HEK293 (cell line): Measurements from ENCODE around the gene DEK.

ENCODE experiments used
- TCF7L2 ChIP-seq: IDR thresholded peaks from 2 replicates; pipeline ENCODE4 v1.6.1; 2011; ENCODE audit warnings: low read depth, mild to moderate bottlenecking, inconsistent platforms, low read length, moderate library complexity, borderline replicate concordance
- YY1 ChIP-seq: fragments of 450-650 bp; formaldehyde crosslinking; IDR thresholded peaks from 2 replicates; pipeline ENCODE4 v1.5.1; 2018; ENCODE audit warnings: missing biosample characterization, missing genetic modification characterization
- ZNF133 ChIP-seq: fragments of 450-650 bp; formaldehyde crosslinking; IDR thresholded peaks from 2 replicates; pipeline ENCODE4 v1.5.1; 2016; ENCODE audit warnings: missing biosample characterization, missing genetic modification characterization
- ZNF184 ChIP-seq: fragments of 450-650 bp; IDR thresholded peaks from 2 replicates; pipeline ENCODE4 v1.5.1; 2018; ENCODE audit warnings: missing biosample characterization, mild to moderate bottlenecking, missing genetic modification characterization
- ZNF335 ChIP-seq: fragments of 450-650 bp; formaldehyde crosslinking; conservative IDR thresholded peaks from 2 replicates; pipeline ENCODE4 v1.5.1; 2016; ENCODE audit warnings: missing biosample characterization, missing genetic modification characterization
- TF ChIP-seq, protein P1 (sequence below): fragments of 450-650 bp; formaldehyde crosslinking; IDR thresholded peaks from 2 replicates; pipeline ENCODE4 v1.5.1; 2017; ENCODE audit warnings: missing biosample characterization, missing genetic modification characterization
- TF ChIP-seq, protein P2 (sequence below): fragments of 450-650 bp; formaldehyde crosslinking; IDR thresholded peaks from 2 replicates; pipeline ENCODE4 v1.5.1; 2016; ENCODE audit warnings: missing biosample characterization, missing genetic modification characterization
- TF ChIP-seq, protein P3 (sequence below): fragments of 450-650 bp; formaldehyde crosslinking; conservative IDR thresholded peaks from 2 replicates; pipeline ENCODE4 v1.5.1; 2016; ENCODE audit warnings: low read depth, missing biosample characterization, missing genetic modification characterization
- TF ChIP-seq, protein P4 (sequence below): fragments of 450-650 bp; formaldehyde crosslinking; IDR thresholded peaks from 2 replicates; pipeline ENCODE4 v1.5.1; 2016; ENCODE audit warnings: missing biosample characterization, missing genetic modification characterization
- TF ChIP-seq, protein P5 (sequence below): fragments of 450-650 bp; formaldehyde crosslinking; IDR thresholded peaks from 2 replicates; pipeline ENCODE4 v1.5.1; 2016; ENCODE audit warnings: missing biosample characterization, missing genetic modification characterization
- TF ChIP-seq, protein P6 (sequence below): fragments of 450-650 bp; formaldehyde crosslinking; IDR thresholded peaks from 2 replicates; pipeline ENCODE4 v1.5.0; 2017; ENCODE audit warnings: missing biosample characterization, missing genetic modification characterization, borderline replicate concordance

DNA sequence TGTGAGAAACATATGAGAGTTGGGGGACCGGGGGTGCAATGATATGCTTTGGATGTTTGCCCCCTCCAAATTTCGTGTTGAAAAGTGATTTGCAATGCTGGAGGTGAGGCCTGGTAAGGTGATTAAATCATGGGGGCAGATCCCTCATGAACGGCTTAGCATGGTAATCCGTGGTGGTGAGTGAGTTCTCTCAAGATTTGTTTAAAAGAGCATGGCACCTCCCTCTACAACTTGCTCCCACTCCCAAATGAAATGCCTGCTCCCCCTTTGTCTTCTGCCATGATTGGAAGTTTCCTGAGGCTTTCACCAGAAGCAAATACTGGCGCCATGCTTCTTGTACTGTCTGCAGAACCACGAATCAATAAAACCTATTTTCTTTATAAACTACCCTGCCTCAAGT lies 2.5 kb downstream of the DEK start:
- TF ChIP-seq, protein P1, sequence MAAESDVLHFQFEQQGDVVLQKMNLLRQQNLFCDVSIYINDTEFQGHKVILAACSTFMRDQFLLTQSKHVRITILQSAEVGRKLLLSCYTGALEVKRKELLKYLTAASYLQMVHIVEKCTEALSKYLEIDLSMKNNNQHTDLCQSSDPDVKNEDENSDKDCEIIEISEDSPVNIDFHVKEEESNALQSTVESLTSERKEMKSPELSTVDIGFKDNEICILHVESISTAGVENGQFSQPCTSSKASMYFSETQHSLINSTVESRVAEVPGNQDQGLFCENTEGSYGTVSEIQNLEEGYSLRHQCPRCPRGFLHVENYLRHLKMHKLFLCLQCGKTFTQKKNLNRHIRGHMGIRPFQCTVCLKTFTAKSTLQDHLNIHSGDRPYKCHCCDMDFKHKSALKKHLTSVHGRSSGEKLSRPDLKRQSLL, result no peak
- TF ChIP-seq ZNF133 (tag by site-specific recombination) (no peak), YY1 (tag by site-specific recombination) (no peak), TCF7L2 (no peak), ZNF184 (tag by site-specific recombination) (no peak), ZNF335 (tag by site-specific recombination) (no peak)
- TF ChIP-seq, protein P2, sequence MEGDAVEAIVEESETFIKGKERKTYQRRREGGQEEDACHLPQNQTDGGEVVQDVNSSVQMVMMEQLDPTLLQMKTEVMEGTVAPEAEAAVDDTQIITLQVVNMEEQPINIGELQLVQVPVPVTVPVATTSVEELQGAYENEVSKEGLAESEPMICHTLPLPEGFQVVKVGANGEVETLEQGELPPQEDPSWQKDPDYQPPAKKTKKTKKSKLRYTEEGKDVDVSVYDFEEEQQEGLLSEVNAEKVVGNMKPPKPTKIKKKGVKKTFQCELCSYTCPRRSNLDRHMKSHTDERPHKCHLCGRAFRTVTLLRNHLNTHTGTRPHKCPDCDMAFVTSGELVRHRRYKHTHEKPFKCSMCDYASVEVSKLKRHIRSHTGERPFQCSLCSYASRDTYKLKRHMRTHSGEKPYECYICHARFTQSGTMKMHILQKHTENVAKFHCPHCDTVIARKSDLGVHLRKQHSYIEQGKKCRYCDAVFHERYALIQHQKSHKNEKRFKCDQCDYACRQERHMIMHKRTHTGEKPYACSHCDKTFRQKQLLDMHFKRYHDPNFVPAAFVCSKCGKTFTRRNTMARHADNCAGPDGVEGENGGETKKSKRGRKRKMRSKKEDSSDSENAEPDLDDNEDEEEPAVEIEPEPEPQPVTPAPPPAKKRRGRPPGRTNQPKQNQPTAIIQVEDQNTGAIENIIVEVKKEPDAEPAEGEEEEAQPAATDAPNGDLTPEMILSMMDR (tag by site-specific recombination), result no peak
- TF ChIP-seq, protein P3, sequence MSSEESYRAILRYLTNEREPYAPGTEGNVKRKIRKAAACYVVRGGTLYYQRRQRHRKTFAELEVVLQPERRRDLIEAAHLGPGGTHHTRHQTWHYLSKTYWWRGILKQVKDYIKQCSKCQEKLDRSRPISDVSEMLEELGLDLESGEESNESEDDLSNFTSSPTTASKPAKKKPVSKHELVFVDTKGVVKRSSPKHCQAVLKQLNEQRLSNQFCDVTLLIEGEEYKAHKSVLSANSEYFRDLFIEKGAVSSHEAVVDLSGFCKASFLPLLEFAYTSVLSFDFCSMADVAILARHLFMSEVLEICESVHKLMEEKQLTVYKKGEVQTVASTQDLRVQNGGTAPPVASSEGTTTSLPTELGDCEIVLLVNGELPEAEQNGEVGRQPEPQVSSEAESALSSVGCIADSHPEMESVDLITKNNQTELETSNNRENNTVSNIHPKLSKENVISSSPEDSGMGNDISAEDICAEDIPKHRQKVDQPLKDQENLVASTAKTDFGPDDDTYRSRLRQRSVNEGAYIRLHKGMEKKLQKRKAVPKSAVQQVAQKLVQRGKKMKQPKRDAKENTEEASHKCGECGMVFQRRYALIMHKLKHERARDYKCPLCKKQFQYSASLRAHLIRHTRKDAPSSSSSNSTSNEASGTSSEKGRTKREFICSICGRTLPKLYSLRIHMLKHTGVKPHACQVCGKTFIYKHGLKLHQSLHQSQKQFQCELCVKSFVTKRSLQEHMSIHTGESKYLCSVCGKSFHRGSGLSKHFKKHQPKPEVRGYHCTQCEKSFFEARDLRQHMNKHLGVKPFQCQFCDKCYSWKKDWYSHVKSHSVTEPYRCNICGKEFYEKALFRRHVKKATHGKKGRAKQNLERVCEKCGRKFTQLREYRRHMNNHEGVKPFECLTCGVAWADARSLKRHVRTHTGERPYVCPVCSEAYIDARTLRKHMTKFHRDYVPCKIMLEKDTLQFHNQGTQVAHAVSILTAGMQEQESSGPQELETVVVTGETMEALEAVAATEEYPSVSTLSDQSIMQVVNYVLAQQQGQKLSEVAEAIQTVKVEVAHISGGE (tag by site-specific recombination), result no peak
- TF ChIP-seq, protein P4, sequence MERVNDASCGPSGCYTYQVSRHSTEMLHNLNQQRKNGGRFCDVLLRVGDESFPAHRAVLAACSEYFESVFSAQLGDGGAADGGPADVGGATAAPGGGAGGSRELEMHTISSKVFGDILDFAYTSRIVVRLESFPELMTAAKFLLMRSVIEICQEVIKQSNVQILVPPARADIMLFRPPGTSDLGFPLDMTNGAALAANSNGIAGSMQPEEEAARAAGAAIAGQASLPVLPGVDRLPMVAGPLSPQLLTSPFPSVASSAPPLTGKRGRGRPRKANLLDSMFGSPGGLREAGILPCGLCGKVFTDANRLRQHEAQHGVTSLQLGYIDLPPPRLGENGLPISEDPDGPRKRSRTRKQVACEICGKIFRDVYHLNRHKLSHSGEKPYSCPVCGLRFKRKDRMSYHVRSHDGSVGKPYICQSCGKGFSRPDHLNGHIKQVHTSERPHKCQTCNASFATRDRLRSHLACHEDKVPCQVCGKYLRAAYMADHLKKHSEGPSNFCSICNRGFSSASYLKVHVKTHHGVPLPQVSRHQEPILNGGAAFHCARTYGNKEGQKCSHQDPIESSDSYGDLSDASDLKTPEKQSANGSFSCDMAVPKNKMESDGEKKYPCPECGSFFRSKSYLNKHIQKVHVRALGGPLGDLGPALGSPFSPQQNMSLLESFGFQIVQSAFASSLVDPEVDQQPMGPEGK (tag by site-specific recombination), result no peak
- TF ChIP-seq, protein P5, sequence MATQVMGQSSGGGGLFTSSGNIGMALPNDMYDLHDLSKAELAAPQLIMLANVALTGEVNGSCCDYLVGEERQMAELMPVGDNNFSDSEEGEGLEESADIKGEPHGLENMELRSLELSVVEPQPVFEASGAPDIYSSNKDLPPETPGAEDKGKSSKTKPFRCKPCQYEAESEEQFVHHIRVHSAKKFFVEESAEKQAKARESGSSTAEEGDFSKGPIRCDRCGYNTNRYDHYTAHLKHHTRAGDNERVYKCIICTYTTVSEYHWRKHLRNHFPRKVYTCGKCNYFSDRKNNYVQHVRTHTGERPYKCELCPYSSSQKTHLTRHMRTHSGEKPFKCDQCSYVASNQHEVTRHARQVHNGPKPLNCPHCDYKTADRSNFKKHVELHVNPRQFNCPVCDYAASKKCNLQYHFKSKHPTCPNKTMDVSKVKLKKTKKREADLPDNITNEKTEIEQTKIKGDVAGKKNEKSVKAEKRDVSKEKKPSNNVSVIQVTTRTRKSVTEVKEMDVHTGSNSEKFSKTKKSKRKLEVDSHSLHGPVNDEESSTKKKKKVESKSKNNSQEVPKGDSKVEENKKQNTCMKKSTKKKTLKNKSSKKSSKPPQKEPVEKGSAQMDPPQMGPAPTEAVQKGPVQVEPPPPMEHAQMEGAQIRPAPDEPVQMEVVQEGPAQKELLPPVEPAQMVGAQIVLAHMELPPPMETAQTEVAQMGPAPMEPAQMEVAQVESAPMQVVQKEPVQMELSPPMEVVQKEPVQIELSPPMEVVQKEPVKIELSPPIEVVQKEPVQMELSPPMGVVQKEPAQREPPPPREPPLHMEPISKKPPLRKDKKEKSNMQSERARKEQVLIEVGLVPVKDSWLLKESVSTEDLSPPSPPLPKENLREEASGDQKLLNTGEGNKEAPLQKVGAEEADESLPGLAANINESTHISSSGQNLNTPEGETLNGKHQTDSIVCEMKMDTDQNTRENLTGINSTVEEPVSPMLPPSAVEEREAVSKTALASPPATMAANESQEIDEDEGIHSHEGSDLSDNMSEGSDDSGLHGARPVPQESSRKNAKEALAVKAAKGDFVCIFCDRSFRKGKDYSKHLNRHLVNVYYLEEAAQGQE (tag by site-specific recombination), result no peak
- TF ChIP-seq, protein P6, sequence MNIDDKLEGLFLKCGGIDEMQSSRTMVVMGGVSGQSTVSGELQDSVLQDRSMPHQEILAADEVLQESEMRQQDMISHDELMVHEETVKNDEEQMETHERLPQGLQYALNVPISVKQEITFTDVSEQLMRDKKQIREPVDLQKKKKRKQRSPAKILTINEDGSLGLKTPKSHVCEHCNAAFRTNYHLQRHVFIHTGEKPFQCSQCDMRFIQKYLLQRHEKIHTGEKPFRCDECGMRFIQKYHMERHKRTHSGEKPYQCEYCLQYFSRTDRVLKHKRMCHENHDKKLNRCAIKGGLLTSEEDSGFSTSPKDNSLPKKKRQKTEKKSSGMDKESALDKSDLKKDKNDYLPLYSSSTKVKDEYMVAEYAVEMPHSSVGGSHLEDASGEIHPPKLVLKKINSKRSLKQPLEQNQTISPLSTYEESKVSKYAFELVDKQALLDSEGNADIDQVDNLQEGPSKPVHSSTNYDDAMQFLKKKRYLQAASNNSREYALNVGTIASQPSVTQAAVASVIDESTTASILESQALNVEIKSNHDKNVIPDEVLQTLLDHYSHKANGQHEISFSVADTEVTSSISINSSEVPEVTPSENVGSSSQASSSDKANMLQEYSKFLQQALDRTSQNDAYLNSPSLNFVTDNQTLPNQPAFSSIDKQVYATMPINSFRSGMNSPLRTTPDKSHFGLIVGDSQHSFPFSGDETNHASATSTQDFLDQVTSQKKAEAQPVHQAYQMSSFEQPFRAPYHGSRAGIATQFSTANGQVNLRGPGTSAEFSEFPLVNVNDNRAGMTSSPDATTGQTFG (tag by site-specific recombination), result no peak
